HG03432 (cell line): ENCODE measurements around the gene EFCAB13.

Experiments used
- ATAC-seq: cut with Tn5 transposase; IDR thresholded peaks from one replicate; pipeline ENCODE4 v1.9.1; 2021; ENCODE audit warnings: mild to moderate bottlenecking, moderate library complexity; ENCODE audit not compliant: unreplicated experiment

Gene EFCAB13

GRCh38 chr17:47295037-47295873, 28.5 kb upstream of the EFCAB13 start:
- ATAC-seq, result no peak

GRCh38 chr17:47295874-47296255, 27.9 kb upstream of the EFCAB13 start:
- ATAC-seq, result no peak

- ATAC-seq, result no peak
Measured at GRCh38 chr17:47297661-47298400, 25.9 kb upstream of the EFCAB13 start.

DNA sequence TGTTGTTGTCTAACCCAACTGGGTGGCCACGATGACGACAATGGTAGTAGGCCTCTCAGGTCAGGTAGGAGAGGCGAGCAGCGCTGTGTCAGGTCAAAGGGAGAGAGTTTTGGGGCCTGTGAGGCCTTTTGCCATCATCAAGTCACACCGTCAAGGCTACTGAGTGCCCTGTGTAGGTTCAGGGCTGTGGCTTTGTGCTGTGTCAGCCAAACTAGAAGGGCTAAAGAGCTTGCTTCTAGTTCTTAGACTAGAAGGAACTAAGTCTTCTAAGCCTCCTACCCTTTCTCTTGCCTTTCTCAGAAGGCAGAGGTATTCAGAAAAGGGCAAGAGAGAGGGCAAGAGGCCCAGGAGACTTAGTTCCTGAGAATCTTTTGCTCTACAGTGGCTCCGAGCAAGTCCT, 25.0 kb upstream of the EFCAB13 start:
- no peak for ATAC-seq

DNA sequence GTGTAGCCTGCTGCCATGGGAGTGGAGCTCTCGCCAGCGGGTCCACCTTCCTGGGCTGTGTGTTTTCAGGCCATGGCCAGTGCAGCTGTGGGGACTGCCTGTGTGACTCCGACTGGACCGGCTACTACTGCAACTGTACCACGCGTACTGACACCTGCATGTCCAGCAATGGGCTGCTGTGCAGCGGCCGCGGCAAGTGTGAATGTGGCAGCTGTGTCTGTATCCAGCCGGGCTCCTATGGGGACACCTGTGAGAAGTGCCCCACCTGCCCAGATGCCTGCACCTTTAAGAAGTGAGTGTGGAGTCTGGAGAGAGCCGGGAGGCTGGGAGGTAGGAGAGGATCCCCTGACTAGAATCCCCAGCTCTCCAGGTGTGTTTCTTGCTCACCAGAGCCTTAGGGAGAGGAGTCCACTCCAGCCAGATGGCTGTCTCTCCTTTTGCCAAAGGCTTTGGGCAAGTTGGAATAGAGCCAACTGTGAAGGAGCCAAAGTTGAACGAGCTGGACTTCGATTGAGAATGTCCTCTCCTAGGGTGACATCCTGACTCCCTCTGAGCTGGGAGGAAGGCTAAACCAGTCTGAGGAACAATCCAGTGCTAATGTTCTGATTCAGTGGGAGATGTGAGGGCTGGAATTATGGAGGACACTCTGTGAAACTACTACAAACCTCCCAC, 24.4 kb upstream of the EFCAB13 start:
- ATAC-seq, result no peak

GRCh38 chr17:47300718-47301117, 23.0 kb upstream of the EFCAB13 start:
- ATAC-seq, result no peak

DNA sequence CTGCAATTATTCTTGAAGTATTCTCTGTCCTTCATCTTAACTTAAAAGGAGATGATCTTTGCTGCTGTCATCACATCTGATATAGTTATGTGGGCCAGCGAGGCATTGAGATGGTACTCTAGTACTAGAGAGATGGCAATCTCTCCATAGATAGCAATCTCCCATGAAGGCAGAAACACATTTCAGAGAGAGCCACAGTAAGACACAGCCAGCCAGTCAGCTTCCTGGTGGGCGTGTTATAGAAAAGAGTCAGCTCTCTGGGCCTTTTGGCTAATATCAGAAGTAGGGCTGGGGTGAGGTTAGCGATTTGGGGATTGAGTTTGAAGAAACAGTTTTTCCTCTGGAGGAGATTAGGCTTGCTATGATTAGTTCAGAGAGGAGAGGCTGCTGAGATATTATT, 22.6 kb upstream of the EFCAB13 start:
- ATAC-seq, result no peak

GRCh38 chr17:47301831-47302230, 21.9 kb upstream of the EFCAB13 start:
- no peak for ATAC-seq

DNA sequence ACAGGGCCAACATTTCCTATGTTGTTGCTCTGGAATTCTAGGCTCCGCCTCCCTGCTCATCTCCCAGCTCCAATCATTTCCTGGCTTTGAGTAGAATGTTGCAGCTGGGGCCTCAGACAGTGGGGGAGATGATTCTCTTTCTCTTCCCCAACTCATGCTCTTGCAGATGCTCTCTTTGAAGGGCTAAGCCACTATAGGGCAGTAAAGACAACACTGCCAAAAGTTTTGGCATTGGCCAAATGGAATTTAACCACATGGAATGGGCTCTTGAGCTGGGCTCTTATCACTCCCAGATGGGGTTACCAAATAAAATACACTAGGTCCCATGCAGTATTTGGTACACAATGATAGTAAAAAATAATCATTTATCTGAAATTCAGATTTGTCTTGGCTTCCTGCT, 19.6 kb upstream of the EFCAB13 start:
- no peak for ATAC-seq

GRCh38 chr17:47305302-47305923, 18.3 kb upstream of the EFCAB13 start:
- ATAC-seq, result no peak

DNA sequence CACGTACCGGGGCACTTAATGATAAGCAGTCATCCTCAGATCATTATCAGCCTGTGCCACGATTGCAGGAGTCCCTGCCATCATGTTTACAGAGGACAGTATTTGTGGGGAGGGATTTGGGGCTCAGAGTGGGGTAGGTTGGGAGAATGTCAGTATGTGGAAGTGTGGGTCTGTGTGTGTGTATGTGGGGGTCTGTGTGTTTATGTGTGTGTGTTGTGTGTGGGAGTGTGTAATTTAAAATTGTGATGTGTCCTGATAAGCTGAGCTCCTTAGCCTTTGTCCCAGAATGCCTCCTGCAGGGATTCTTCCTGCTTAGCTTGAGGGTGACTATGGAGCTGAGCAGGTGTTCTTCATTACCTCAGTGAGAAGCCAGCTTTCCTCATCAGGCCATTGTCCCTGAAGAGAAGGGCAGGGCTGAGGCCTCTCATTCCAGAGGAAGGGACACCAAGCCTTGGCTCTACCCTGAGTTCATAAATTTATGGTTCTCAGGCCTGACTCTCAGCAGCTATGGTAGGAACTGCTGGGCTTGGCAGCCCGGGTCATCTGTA, 13.5 kb upstream of the EFCAB13 start:
- no peak for ATAC-seq

GRCh38 chr17:47311420-47311819, 12.3 kb upstream of the EFCAB13 start:
- no peak for ATAC-seq

GRCh38 chr17:47315451-47316266, 8.1 kb upstream of the EFCAB13 start:
- no peak for ATAC-seq

- ATAC-seq, result no peak
Measured at GRCh38 chr17:47316311-47316710, 7.4 kb upstream of the EFCAB13 start.

DNA sequence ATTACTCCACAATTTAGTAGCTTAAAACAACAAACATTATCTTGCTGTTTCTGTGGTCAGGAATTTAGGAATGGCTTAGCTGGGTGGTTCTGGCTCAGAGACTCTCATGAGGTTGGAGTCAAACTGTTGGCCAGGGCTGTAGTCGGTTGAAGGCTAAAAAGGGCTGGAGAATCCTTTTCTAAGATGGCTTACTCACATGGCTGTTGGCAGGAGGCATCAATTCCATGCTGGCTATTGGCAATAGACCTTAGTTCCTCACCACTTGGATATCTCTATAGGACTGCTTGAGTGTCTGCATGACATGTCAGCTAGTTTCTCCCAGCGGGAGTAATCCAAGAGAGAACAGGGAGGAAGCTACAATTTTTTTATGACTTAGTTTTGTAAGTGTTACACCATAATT, 6.6 kb upstream of the EFCAB13 start:
- ATAC-seq, result no peak

DNA sequence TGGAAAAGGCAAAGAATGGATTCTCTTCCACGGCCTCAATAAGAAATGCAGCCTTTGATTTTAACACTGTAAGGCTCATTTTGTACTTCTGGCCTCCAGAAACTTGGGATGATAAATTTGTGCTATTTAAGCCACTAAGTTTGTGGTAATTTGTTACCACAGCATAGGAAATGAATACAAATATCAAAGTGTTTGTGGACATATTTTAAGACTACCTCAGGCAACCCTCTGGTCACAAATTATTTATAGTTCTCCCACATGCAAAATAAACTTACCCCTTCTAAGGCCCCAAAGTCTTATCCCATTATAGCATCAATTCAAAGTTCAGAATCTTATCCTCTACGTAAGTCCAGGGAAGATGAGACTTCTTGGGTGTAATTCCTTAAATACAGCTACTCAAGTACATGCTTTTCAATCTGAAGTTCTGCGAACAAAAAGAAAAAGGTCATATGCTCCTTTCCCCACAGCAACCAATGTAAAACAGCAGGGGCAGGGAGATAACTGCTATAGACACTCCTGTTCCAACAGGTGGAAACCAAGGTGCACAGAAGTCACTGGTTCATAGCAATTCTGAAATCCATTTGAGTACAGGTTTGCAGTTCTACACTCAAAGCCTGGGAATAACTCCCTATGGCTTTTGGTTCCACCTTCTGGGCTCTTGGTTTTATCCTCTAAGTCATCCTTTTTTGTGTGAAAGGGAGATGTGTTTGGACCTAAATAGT, 5.4 kb upstream of the EFCAB13 start:
- ATAC-seq, result no peak

DNA sequence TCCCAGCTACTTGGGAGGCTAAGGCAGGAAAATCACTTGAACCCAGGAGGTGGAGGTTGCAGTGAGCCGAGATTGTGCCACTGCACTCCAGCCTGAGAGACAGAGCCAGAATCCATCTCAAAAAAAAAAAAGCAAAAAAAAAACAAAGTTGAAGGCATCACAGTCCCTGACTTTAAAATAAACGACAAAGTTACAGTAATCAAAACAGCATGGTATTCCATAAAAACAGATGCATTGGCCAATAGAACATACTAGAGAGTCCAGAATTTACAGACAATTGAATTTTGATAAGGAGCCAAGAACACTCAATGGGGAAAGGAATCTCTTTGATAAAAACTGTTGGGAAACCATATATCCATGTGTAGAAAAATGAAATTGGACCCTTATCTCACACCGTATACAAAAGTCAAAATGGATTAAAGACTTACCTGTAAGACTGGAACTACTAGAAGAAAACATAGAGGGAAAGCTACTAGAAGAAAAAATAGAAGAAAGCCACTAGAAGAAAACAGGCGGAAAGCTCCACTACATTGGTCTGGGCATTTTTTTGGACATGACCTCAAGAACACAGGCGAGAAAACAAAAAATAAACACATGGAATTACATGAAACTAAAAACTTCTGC, 2.8 kb upstream of the EFCAB13 start:
- ATAC-seq, result no peak

- peak; percentile 40 for ATAC-seq
Measured at GRCh38 chr17:47324224-47325020, 667 bp downstream of the EFCAB13 start.
